ENCODE measurements around the gene GPR137B. TPM values are rescaled to one million over a fixed set of nuclear protein-coding genes. Genes with fewer than 3 reads are reported as not detected.

The GPR137B gene
- total RNA-seq, 4 donors from 2014 or later, result 6.0 to 16.2 (median 11.5) TPM

GRCh38 chr1:236127045-236127444 lies 15.3 kb upstream of the GPR137B start:
- intact Hi-C loops (cut with DNase I; ENCODE audit: low total_unique reads) (no loop called here), in situ Hi-C loops (cut with MboI; ENCODE audit: low pct_ligation_motif_present in 1 of 4, low pct_unique_long_range_greater_than_20kb in 1 of 4, low sequenced_read_pairs in 3 of 4) (no loop called here)
- WGBS, 2 donors (ENCODE audit: low coverage in 1 of 2), result 78% methylated on average over 8 of the region's 8 CpGs; no CpG with 5 or more reads in 1 of the 2 donors
- DNase-seq, result no peak
- no peak overlapping the region for H3K4me3 ChIP-seq
- no peaks in the 10 kb centered on the region for H3K36me3 ChIP-seq
- no peak overlapping the region for H3K27ac ChIP-seq
- no peaks in the 10 kb centered on the region for H3K27me3 ChIP-seq
- TF ChIP-seq, protein P1, sequence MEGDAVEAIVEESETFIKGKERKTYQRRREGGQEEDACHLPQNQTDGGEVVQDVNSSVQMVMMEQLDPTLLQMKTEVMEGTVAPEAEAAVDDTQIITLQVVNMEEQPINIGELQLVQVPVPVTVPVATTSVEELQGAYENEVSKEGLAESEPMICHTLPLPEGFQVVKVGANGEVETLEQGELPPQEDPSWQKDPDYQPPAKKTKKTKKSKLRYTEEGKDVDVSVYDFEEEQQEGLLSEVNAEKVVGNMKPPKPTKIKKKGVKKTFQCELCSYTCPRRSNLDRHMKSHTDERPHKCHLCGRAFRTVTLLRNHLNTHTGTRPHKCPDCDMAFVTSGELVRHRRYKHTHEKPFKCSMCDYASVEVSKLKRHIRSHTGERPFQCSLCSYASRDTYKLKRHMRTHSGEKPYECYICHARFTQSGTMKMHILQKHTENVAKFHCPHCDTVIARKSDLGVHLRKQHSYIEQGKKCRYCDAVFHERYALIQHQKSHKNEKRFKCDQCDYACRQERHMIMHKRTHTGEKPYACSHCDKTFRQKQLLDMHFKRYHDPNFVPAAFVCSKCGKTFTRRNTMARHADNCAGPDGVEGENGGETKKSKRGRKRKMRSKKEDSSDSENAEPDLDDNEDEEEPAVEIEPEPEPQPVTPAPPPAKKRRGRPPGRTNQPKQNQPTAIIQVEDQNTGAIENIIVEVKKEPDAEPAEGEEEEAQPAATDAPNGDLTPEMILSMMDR (IDR thresholded peaks at IDR 0.05), result no peak
- no peak for TF ChIP-seq EP300 (IDR thresholded peaks at IDR 0.05; ENCODE audit: low read depth)
- TF ChIP-seq POLR2AphosphoS5 (IDR thresholded peaks at IDR 0.05), result no peak
- TF ChIP-seq POLR2A (IDR thresholded peaks at IDR 0.05), result no peak
- no peaks in the 10 kb centered on the region for H3K4me1 ChIP-seq
- H3K9me3 ChIP-seq, result no peaks in the 10 kb centered on the region

GRCh38 chr1:236128646-236129178 lies 13.6 kb upstream of the GPR137B start:
- H3K9me3 ChIP-seq, result no peaks in the 10 kb centered on the region
- H3K4me1 ChIP-seq, result no peaks in the 10 kb centered on the region
- TF ChIP-seq POLR2A (IDR thresholded peaks at IDR 0.05) (no peak), POLR2AphosphoS5 (IDR thresholded peaks at IDR 0.05) (no peak), EP300 (IDR thresholded peaks at IDR 0.05; ENCODE audit: low read depth) (no peak)
- TF ChIP-seq, protein P1 (IDR thresholded peaks at IDR 0.05), result no peak
- intact Hi-C loops (cut with DNase I; ENCODE audit: low total_unique reads) (no loop called here), in situ Hi-C loops (cut with MboI; ENCODE audit: low pct_ligation_motif_present in 1 of 4, low pct_unique_long_range_greater_than_20kb in 1 of 4, low sequenced_read_pairs in 3 of 4) (no loop called here)
- H3K4me3 ChIP-seq, result no peak overlapping the region
- H3K36me3 ChIP-seq, result no peaks in the 10 kb centered on the region
- 83 to 90% methylated on average over 2 to 10 of the region's 10 CpGs for WGBS, 2 donors (ENCODE audit: low coverage in 1 of 2)
- H3K27me3 ChIP-seq, result no peaks in the 10 kb centered on the region
- no peak overlapping the region for H3K27ac ChIP-seq
- no peak for DNase-seq

- Histone ChIP-seq H3K9me3 (no peaks in the 10 kb centered on the region), H3K27me3 (no peaks in the 10 kb centered on the region), H3K4me3 (no peak overlapping the region), H3K27ac (no peak overlapping the region), H3K4me1 (no peaks in the 10 kb centered on the region), H3K36me3 (no peaks in the 10 kb centered on the region)
- WGBS, 2 donors (ENCODE audit: low coverage in 1 of 2), result 74 to 88% methylated on average over 3 to 5 of the region's 5 CpGs
- TF ChIP-seq POLR2AphosphoS5 (IDR thresholded peaks at IDR 0.05) (no peak), POLR2A (IDR thresholded peaks at IDR 0.05) (no peak), EP300 (IDR thresholded peaks at IDR 0.05; ENCODE audit: low read depth) (no peak)
- TF ChIP-seq, protein P1 (IDR thresholded peaks at IDR 0.05), result no peak
- in situ Hi-C loops (cut with MboI; ENCODE audit: low pct_ligation_motif_present in 1 of 4, low pct_unique_long_range_greater_than_20kb in 1 of 4, low sequenced_read_pairs in 3 of 4) (no loop called here), intact Hi-C loops (cut with DNase I; ENCODE audit: low total_unique reads) (no loop called here)
- no peak for DNase-seq
Measured at GRCh38 chr1:236129306-236129705, 13.0 kb upstream of the GPR137B start.

DNA sequence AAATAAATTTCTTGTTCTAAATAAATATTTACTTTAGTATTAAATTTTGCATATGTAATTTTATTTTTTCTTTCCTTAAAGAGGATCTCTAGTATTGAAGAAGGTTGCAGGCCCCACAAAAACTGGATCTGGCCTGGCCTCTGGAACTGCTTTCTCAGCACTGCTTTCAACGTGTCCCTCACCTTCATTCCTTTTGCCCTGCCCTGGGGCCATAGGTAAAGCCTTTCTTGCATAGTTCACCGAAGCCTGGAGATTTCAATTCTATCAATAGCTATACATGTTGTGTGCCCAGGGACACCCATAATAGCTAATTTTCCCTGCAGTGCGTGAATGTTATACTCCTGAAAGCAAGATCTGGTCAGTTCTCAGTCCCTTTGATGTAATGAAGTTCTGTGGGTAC lies 12.0 kb upstream of the GPR137B start:
- Histone ChIP-seq H3K9me3 (no peaks in the 10 kb centered on the region), H3K27ac (no peak overlapping the region)
- WGBS, 2 donors (ENCODE audit: low coverage in 1 of 2), result 92 to 93% methylated on average over 3 of the region's 3 CpGs

More for the DNA sequence above, 12.0 kb upstream of the GPR137B start:
- no peaks in the 10 kb centered on the region for H3K4me1 ChIP-seq
- no peaks in the 10 kb centered on the region for H3K36me3 ChIP-seq
- intact Hi-C loops (cut with DNase I; ENCODE audit: low total_unique reads) (no loop called here), in situ Hi-C loops (cut with MboI; ENCODE audit: low pct_ligation_motif_present in 1 of 4, low pct_unique_long_range_greater_than_20kb in 1 of 4, low sequenced_read_pairs in 3 of 4) (no loop called here)
- no peak for DNase-seq
- TF ChIP-seq POLR2AphosphoS5 (IDR thresholded peaks at IDR 0.05), result no peak
- TF ChIP-seq, protein P1 (IDR thresholded peaks at IDR 0.05), result no peak
- no peak for TF ChIP-seq POLR2A (IDR thresholded peaks at IDR 0.05)
- TF ChIP-seq EP300 (IDR thresholded peaks at IDR 0.05; ENCODE audit: low read depth), result no peak
- H3K4me3 ChIP-seq, result no peak overlapping the region
- H3K27me3 ChIP-seq, result peaks cover 8% of the 10 kb centered on the region

All from transverse colon (tissue), 4 donors.